Neural progenitor cell (in vitro differentiated cells): ENCODE measurements around the gene ARHGAP35. TPM values are rescaled to one million over a fixed set of nuclear protein-coding genes. Genes with fewer than 3 reads are reported as not detected.
A peak's percentile ranks its signal among the peaks of the same experiment; 100 is the strongest.
"Not testable (repeated sequence)": the region's sequence is repeated elsewhere in the genome, so short reads cannot be mapped to it uniquely, and the experiment has no call there.

Source experiments
- DNase-seq: peaks from one replicate; pipeline ENCODE4 v3.0.0-alpha.2; 2016; ENCODE audit warnings: low spot score
- H2AFZ ChIP-seq: fragments of 200-600 bp; sonication (generic); replicated peaks from 2 replicates; pipeline ENCODE4 v1.6.1; 2016; ENCODE audit warnings: antibody characterized with exemption
- H3F3A ChIP-seq: fragments of 200-600 bp; sonication (generic); 2 replicates; pipeline ENCODE4 v1.6.1; 2016; ENCODE audit warnings: antibody characterized with exemption, low read depth
- H3K27ac ChIP-seq: fragments of 200-600 bp; sonication (generic); 2 replicates; pipeline ENCODE4 v1.5.1; 2016; ENCODE audit warnings: mild to moderate bottlenecking
- H3K27me3 ChIP-seq: fragments of 200-600 bp; sonication (generic); 2 replicates; pipeline ENCODE4 v1.6.1; 2016; ENCODE audit warnings: mild to moderate bottlenecking, moderate library complexity
- H3K36me3 ChIP-seq: fragments of 200-600 bp; sonication (generic); 2 replicates; pipeline ENCODE4 v1.5.1; 2016
- H3K4me1 ChIP-seq: fragments of 200-600 bp; sonication (generic); 2 replicates; pipeline ENCODE4 v1.6.1; 2016; ENCODE audit warnings: mixed run types
- H3K4me2 ChIP-seq: fragments of 200-600 bp; sonication (generic); 2 replicates; pipeline ENCODE4 v1.6.1; 2016
- H3K4me3 ChIP-seq: fragments of 200-600 bp; sonication (generic); 2 replicates; pipeline ENCODE4 v1.5.1; 2016
- H3K79me2 ChIP-seq: fragments of 200-600 bp; sonication (generic); 2 replicates; pipeline ENCODE4 v1.6.1; 2016; ENCODE audit warnings: low read depth
- H3K9ac ChIP-seq: fragments of 200-600 bp; sonication (generic); 2 replicates; pipeline ENCODE4 v1.6.1; 2016
- H3K9me3 ChIP-seq: fragments of 200-600 bp; sonication (generic); 2 replicates; pipeline ENCODE4 v1.5.1; 2016; ENCODE audit warnings: low read depth
- H4K20me1 ChIP-seq: fragments of 200-600 bp; sonication (generic); 2 replicates; pipeline ENCODE4 v1.6.1; 2016; ENCODE audit warnings: low read depth
- H3K27ac Mint-ChIP-seq: 3 replicates; pipeline ENCODE4 v1.8.0; 2021; ENCODE audit warnings: mixed read lengths
- H3K27me3 Mint-ChIP-seq: 2 replicates; pipeline ENCODE4 v1.8.0; 2022; ENCODE audit warnings: low read depth, mild to moderate bottlenecking, inconsistent platforms, moderate library complexity, mixed read lengths; ENCODE audit not compliant: insufficient read depth
- H3K36me3 Mint-ChIP-seq: 3 replicates; pipeline ENCODE4 v1.8.0; 2021; ENCODE audit warnings: mixed read lengths
- H3K4me1 Mint-ChIP-seq: 3 replicates; pipeline ENCODE4 v1.8.0; 2021; ENCODE audit warnings: mixed read lengths
- H3K4me3 Mint-ChIP-seq: 3 replicates; pipeline ENCODE4 v1.8.0; 2021; ENCODE audit warnings: mild to moderate bottlenecking, moderate library complexity, mixed read lengths
- H3K9me3 Mint-ChIP-seq: 3 replicates; pipeline ENCODE4 v1.8.0; 2020; ENCODE audit warnings: mixed read lengths
- EZH2 ChIP-seq: fragments of 200-600 bp; sonication (generic); IDR thresholded peaks from 2 replicates; pipeline ENCODE4 v1.6.1; 2017; ENCODE audit warnings: antibody characterized with exemption, mild to moderate bottlenecking, moderate library complexity
- EZH2phosphoT487 ChIP-seq: fragments of 200-600 bp; sonication (generic); IDR thresholded peaks from 2 replicates; pipeline ENCODE4 v1.6.1; 2017; ENCODE audit warnings: antibody characterized with exemption
- total RNA-seq: library from RNA; depleted of rRNA; stranded (reverse); fragments of >200 nt; gene quantifications from 2 replicates; pipeline ENCODE4 v1.2.3, GENCODE V29; 2015; ENCODE audit warnings: low replicate concordance
- TF ChIP-seq, protein P1 (sequence below): fragments of 200-600 bp; sonication (generic); IDR thresholded peaks from 2 replicates; pipeline ENCODE4 v1.5.1; 2017; ENCODE audit warnings: antibody characterized with exemption, mild to moderate bottlenecking

The ARHGAP35 gene
- total RNA-seq, 1 donor from 2014 or later, result 38.4 TPM

DNA sequence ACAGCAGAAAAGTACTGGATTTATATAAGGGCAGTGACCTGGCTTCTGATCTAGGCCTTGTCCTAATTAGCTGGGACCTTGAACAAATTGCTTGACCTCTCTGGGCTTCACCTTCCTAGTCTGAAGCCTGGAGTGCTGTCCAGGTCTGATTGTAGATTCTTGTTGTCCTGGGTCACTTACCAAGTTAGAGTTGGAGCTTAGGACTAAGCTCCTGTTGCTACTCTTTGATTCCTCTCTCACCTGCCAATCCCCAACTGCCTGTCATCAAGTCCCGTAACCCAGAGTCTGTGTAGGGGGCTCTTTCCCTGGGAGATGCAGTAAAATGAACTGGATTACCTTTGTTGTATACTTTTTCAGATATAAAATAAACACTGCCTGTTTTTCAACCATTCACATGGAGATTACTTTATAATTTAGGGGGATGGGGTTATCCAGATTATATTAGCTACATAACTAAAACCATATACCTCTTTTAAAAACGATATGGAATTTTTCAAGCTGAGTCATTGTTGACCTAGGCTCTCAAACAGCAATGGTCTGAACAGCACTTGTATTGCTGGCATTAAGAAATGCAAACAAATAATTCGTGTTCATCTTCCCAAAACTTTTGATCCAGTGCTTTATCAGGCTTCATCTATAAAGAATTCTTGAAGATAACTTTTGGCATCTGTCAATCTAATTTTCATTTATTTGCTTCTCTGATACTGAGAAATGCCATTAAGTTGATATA, 5.8 kb downstream of the ARHGAP35 start:
- Mint-ChIP-seq H3K27ac (no peak overlapping the region), H3K36me3 (peaks cover 8% of the 10 kb centered on the region), H3K4me3 (no peak overlapping the region), H3K4me1 (peaks cover 26% of the 10 kb centered on the region), H3K9me3 (no peaks in the 10 kb centered on the region), H3K27me3 (no peaks in the 10 kb centered on the region)
- Histone ChIP-seq H3K4me1 (peaks cover 38% of the 10 kb centered on the region), H3K4me3 (no peak overlapping the region), H3K36me3 (no peaks in the 10 kb centered on the region), H3K9ac (no peak overlapping the region), H3K9me3 (no peaks in the 10 kb centered on the region), H3K27ac (no peak overlapping the region), H3K27me3 (no peaks in the 10 kb centered on the region), H3K4me2 (no peak overlapping the region), H3F3A (peaks cover 23% of the 10 kb centered on the region), H3K79me2 (peaks cover 100% of the 10 kb centered on the region), H2AFZ (no peak overlapping the region), H4K20me1 (peaks cover 79% of the 10 kb centered on the region)
- no peak for DNase-seq
- TF ChIP-seq, protein P1, sequence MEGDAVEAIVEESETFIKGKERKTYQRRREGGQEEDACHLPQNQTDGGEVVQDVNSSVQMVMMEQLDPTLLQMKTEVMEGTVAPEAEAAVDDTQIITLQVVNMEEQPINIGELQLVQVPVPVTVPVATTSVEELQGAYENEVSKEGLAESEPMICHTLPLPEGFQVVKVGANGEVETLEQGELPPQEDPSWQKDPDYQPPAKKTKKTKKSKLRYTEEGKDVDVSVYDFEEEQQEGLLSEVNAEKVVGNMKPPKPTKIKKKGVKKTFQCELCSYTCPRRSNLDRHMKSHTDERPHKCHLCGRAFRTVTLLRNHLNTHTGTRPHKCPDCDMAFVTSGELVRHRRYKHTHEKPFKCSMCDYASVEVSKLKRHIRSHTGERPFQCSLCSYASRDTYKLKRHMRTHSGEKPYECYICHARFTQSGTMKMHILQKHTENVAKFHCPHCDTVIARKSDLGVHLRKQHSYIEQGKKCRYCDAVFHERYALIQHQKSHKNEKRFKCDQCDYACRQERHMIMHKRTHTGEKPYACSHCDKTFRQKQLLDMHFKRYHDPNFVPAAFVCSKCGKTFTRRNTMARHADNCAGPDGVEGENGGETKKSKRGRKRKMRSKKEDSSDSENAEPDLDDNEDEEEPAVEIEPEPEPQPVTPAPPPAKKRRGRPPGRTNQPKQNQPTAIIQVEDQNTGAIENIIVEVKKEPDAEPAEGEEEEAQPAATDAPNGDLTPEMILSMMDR, result no peak
- no peak for TF ChIP-seq EZH2phosphoT487
- no peak for TF ChIP-seq EZH2

DNA sequence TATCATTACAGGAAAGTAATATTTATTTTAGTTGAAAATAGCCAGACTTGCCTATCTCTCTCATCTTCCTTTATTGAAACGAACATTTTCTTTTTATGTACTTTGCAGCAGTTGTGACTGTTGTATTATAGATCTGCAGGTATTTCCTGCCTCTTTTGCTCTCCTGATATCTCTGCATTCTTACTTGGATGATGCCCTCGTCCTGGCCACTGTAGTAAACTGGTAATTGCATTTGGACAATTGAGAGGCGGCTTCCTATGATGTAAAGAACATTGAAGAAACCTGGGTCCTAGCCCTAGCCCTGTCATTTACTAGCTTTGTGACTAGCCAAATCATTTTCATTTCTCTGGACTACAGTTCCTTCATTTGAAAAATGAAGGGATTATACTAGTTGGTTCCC, 6.4 kb downstream of the ARHGAP35 start:
- no peaks in the 10 kb centered on the region for H3K9me3 ChIP-seq
- TF ChIP-seq EZH2phosphoT487, result no peak
- Mint-ChIP-seq H3K9me3 (no peaks in the 10 kb centered on the region), H3K4me1 (peaks cover 26% of the 10 kb centered on the region), H3K4me3 (no peak overlapping the region), H3K27me3 (no peaks in the 10 kb centered on the region), H3K27ac (no peak overlapping the region), H3K36me3 (peaks cover 8% of the 10 kb centered on the region)
- peaks cover 100% of the 10 kb centered on the region for H3K79me2 ChIP-seq
- H3K36me3 ChIP-seq, result no peaks in the 10 kb centered on the region
- H3K9ac ChIP-seq, result no peak overlapping the region
- no peak for DNase-seq
- no peak overlapping the region for H2AFZ ChIP-seq
- peaks cover 20% of the 10 kb centered on the region for H3F3A ChIP-seq
- H3K4me3 ChIP-seq, result no peak overlapping the region
- H4K20me1 ChIP-seq, result peaks cover 73% of the 10 kb centered on the region
- H3K27me3 ChIP-seq, result no peaks in the 10 kb centered on the region
- H3K4me2 ChIP-seq, result no peak overlapping the region
- peak overlapping the region; percentile 1 for H3K27ac ChIP-seq
- peaks cover 38% of the 10 kb centered on the region for H3K4me1 ChIP-seq

- H3K27me3 Mint-ChIP-seq, result no peaks in the 10 kb centered on the region
- H3K4me3 Mint-ChIP-seq, result no peak overlapping the region
- no peaks in the 10 kb centered on the region for H3K9me3 ChIP-seq
- peaks cover 11% of the 10 kb centered on the region for H3K36me3 Mint-ChIP-seq
- H3F3A ChIP-seq, result peaks cover 11% of the 10 kb centered on the region
- peaks cover 100% of the 10 kb centered on the region for H3K79me2 ChIP-seq
- peaks cover 26% of the 10 kb centered on the region for H3K4me1 Mint-ChIP-seq
- H3K9me3 Mint-ChIP-seq, result no peaks in the 10 kb centered on the region
- H2AFZ ChIP-seq, result no peak overlapping the region
- H3K4me1 ChIP-seq, result peaks cover 29% of the 10 kb centered on the region
- H3K36me3 ChIP-seq, result no peaks in the 10 kb centered on the region
- H3K4me2 ChIP-seq, result no peak overlapping the region
- no peak overlapping the region for H3K4me3 ChIP-seq
- no peak overlapping the region for H3K27ac Mint-ChIP-seq
- H3K27me3 ChIP-seq, result no peaks in the 10 kb centered on the region
- DNase-seq, result no peak
- no peak overlapping the region for H3K27ac ChIP-seq
- H3K9ac ChIP-seq, result no peak overlapping the region
- TF ChIP-seq EZH2phosphoT487 (no peak), EZH2 (no peak)
- TF ChIP-seq, protein P1, result no peak
- H4K20me1 ChIP-seq, result peaks cover 70% of the 10 kb centered on the region
Measured at GRCh38 chr19:46868025-46868802, 7.4 kb downstream of the ARHGAP35 start.

DNA sequence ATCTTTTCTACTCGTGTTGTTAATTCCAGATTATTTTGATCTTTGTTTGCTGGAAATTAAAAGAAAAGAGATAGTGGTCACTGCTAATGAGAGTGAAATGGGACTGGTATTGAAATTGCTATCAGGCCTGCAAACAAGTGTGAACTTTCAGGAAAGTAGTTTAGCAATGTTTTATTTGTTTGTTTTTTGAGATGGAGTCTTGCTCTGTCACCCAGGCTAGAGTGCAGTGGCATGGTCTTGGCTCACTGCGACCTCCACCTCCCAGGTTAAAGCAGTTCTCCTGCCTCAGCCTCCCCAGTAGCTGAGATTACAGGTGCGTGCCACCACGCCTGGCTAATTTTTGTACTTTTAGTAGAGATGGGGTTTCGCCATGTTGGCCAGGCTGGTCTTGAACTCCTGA, 10.4 kb downstream of the ARHGAP35 start:
- not testable (repeated sequence) for H3K9me3 ChIP-seq, H3K9ac ChIP-seq, H2AFZ ChIP-seq, H3K27ac ChIP-seq, H3K4me3 ChIP-seq, H3K27me3 ChIP-seq, H3F3A ChIP-seq, H3K9me3 Mint-ChIP-seq, H3K4me1 ChIP-seq, H3K4me3 Mint-ChIP-seq, H3K27me3 Mint-ChIP-seq, H3K27ac Mint-ChIP-seq, DNase-seq, H3K36me3 ChIP-seq, H3K4me2 ChIP-seq
- H3K4me1 Mint-ChIP-seq, result peaks cover 18% of the 10 kb centered on the region
- peaks cover 100% of the 10 kb centered on the region for H3K79me2 ChIP-seq
- H4K20me1 ChIP-seq, result peaks cover 61% of the 10 kb centered on the region
- peaks cover 13% of the 10 kb centered on the region for H3K36me3 Mint-ChIP-seq
